Muscle of leg (tissue), 11 donors: Measurements from ENCODE around the gene MT1G. TPM values are rescaled to one million over a fixed set of nuclear protein-coding genes. Genes with fewer than 3 reads are reported as not detected.
"Not testable (repeated sequence)": the region's sequence is repeated elsewhere in the genome, so short reads cannot be mapped to it uniquely, and the experiment has no call there.

Experiments used
- DNase-seq: peaks from one replicate; pipeline ENCODE4 v3.0.0; 2013
- H3K27ac ChIP-seq: one replicate; pipeline ENCODE4 v1.5.1; 2013; ENCODE audit warnings: mild to moderate bottlenecking, low read length, control low read depth
- H3K27me3 ChIP-seq: one replicate; pipeline ENCODE4 v1.6.1; 2013; ENCODE audit warnings: low read length; ENCODE audit not compliant: control insufficient read depth, insufficient read depth
- H3K36me3 ChIP-seq: one replicate; pipeline ENCODE4 v1.6.1; 2013; ENCODE audit warnings: low read length; ENCODE audit not compliant: control insufficient read depth, insufficient read depth
- H3K4me1 ChIP-seq: one replicate; pipeline ENCODE4 v1.6.1; 2013; ENCODE audit warnings: low read length; ENCODE audit not compliant: control insufficient read depth, insufficient read depth
- H3K4me3 ChIP-seq: one replicate; pipeline ENCODE4 v1.5.1; 2013; ENCODE audit warnings: low read length, control low read depth
- H3K9me3 ChIP-seq: replicated peaks from 2 replicates; pipeline ENCODE4 v1.6.1; 2013; ENCODE audit warnings: low read depth, low read length; ENCODE audit not compliant: control insufficient read depth
- WGBS: methylation state at CpG from one replicate; pipeline ENCODE4 v1.1.5; 2013; ENCODE audit warnings: missing lambda C conversion rate; ENCODE audit not compliant: insufficient coverage; 5-methylcytosine and 5-hydroxymethylcytosine counted together
- polyA plus RNA-seq, 8 donors: library from polyadenylated mRNA; unstranded; fragments of 120-200 nt; gene quantifications; one replicate each; pipeline versions ENCODE4 v1.2.1 to v1.2.3, GENCODE V29; 2013; ENCODE audit warnings: inconsistent platforms in 1 of 8, low replicate concordance in 1 of 8; ENCODE audit not compliant: insufficient read length in 8 of 8, insufficient read depth in 1 of 8
- total RNA-seq: library from RNA; stranded (reverse); fragments of 120-200 nt; gene quantifications from one replicate; pipeline ENCODE4 v1.2.4, GENCODE V29; 2013

The MT1G gene
- total and polyA plus RNA-seq, 9 donors: 0.42 to 21.4 (median 1.2) TPM; not detected in 2

DNA sequence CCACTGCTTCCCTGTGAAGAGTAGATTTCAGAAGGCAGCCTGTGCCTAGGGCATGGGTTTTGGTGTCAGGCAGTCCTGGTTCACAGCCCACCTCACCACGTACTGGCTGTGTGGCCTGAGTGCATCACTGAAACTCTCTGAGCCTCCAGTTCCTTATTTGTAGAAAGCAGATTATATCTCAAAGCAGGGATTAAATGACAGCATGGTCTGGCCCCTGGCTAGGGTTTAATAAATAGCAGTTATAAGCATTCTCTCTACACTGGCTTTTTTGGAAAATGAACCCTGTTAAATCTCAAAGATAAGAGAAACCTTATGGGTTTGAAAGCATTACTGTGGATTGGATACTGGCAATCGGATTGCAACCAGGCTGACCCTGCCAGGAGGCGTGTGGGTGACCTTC, 38.3 kb downstream of the MT1G start:
- Histone ChIP-seq H3K27me3 (peaks cover 58% of the 10 kb centered on the region), H3K4me1 (peaks cover 32% of the 10 kb centered on the region), H3K9me3 (no peaks in the 10 kb centered on the region), H3K27ac (no peak overlapping the region), H3K36me3 (no peaks in the 10 kb centered on the region), H3K4me3 (no peak overlapping the region)
- DNase-seq: no peak
- WGBS: 88% methylated on average over 3 of the region's 3 CpGs

DNA sequence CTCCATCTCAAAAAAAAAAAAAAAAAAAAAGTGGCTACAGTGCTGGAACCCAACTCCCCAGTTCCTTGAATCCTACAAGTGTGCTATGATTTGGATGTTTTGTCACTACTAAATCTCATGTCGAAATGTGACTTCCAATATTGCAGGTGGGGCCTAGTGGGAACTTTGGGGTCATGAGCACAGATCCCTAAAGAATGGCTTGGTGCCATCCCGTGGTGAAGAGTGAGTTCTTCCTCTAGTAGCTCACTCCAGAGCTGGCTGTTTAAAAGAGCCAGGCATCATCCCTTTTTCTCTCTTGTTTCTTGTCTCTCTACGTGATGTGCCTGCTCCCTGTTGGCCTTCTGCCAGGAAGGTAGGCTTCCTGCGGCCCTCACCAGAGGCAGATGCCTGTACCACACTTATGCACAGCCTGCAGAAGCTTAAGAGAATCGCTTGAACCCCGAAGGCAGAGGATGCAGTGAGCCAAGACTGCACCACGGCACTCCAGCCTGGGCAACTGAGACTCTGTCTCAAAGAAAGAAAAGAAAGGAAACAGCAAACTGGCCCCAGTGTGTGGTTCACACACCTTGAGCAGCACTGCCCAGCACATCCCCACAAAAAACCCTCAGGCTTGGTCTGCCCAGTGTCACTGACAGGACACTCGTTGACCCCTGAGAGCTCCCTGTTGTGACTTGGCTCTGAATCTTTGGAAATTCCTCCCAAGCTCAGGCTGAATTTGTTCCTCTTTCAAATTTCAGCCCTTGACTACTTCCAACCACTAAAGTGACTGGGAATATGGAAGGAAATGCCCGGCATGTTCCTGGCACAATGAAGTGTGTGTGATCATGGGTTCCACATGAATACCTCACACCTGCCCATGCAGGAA, 39.1 kb downstream of the MT1G start:
- 39% methylated on average over 4 of the region's 9 CpGs for WGBS
- Histone ChIP-seq H3K9me3 (no peaks in the 10 kb centered on the region), H3K36me3 (no peaks in the 10 kb centered on the region), H3K27me3 (peaks cover 52% of the 10 kb centered on the region), H3K4me1 (peaks cover 32% of the 10 kb centered on the region), H3K4me3 (no peak overlapping the region), H3K27ac (no peak overlapping the region)
- DNase-seq: no peak

DNA sequence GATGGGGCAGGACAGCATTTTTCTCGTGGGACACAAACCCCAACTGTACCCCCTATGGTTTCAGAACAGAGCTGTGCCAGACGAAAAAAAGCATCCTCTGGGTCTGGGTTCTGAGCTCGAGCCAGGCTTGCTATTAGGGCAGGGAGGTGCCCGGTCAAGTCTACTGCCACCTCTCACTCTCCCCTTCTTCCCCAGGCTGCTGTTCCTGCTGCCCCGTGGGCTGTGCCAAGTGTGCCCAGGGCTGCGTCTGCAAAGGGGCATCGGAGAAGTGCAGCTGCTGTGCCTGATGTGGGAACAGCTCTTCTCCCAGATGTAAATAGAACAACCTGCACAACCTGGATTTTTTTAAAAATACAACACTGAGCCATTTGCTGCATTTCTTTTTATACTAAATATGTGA, 41.2 kb downstream of the MT1G start:
- Histone ChIP-seq H3K9me3 (no peaks in the 10 kb centered on the region), H3K36me3 (no peaks in the 10 kb centered on the region)

DNA sequence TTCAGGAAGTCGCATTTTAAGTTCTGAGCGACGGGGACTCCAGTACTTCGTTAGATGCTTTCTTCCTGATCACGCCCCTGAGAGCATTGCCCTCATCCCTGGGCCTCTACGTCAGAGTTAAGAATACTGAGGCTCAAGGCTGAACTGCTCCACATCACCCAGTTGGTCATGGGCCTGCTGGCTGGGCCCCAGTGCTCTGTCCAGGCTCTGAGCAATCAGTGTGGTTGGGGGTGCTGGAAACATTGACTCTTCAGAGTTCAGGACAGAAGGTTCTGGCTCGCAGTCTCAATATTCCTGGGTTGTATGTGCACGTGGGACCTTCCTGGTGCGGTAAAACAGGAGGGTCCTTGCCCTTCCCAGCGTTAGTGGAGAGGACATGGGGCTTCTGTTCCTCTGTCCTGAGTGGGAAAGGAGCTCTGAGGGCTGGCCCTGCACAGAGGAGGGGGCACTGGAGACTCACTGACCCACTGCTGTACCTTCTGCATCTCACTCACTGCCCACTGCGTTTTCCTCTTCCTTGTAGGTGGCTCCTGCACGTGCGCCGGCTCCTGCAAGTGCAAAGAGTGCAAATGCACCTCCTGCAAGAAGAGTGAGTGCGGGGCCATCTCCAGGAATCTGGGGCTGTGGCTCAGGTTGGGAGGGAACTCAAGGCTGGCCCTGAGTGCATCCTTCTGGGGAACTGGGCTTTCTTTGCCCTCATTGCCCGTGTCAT, 41.8 kb downstream of the MT1G start:
- peak; percentile 77 for DNase-seq
- peaks cover 27% of the 10 kb centered on the region for H3K27me3 ChIP-seq
- peak overlapping the region; percentile 77 for H3K27ac ChIP-seq
- no peaks in the 10 kb centered on the region for H3K9me3 ChIP-seq
- 21% methylated on average over 12 of the region's 16 CpGs for WGBS
- peaks cover 19% of the 10 kb centered on the region for H3K4me1 ChIP-seq
- H3K4me3 ChIP-seq: peak overlapping the region; percentile 71
- no peaks in the 10 kb centered on the region for H3K36me3 ChIP-seq

More for the DNA sequence above, 41.2 kb downstream of the MT1G start:
- peaks cover 32% of the 10 kb centered on the region for H3K27me3 ChIP-seq
- WGBS: 58% methylated on average over 5 of the region's 7 CpGs
- H3K4me1 ChIP-seq: peaks cover 20% of the 10 kb centered on the region
- no peak overlapping the region for H3K27ac ChIP-seq
- H3K4me3 ChIP-seq: no peak overlapping the region
- no peak for DNase-seq

DNA sequence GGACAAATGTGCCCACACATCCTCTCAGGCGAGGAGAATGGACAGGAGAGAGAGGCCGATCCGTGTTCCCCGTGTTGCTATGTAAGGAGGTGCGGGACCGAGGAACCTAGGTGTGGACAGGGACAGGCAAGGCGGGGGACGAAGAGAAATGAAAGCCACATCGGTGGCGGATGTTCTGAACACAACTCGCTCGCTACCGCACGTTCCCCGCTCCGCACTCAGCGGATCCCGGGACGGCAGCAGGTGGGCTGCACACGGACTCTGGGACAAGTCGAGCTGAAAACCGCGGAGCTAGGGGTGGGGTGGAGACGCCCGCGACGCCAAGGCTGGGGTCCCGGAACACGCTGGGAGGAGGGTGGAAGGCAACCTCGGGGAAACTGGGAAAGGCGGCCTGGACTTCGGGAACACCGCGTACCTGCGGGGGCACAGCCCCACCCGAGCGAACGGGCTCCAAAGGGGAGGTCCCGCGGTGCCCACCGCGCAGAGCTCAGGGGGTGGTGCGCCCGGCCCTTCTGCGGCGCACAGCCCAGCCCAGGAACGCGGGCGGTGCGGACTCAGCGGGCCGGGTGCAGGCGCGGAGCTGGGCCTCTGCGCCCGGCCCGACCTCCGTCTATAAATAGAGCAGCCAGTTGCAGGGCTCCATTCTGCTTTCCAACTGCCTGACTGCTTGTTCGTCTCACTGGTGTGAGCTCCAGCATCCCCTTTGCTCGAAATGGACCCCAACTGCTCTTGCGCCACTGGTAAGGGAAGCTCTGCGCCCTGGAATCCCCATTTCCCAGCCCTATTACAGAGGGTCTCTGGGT, 42.5 kb downstream of the MT1G start, which contains the start of gene MT1E:
MT1E (plus strand) TSS at position 642 of the 803 bp plus-strand sequence; CDS start at position 713, 71 bp downstream.
- H3K27me3 ChIP-seq: peaks cover 24% of the 10 kb centered on the region
- H3K4me3 ChIP-seq: peak within 1 kb of the TSS; percentile 71
- H3K4me1 ChIP-seq: peaks cover 19% of the 10 kb centered on the region
- peak; percentile 86 for DNase-seq
- peak within 1 kb of the TSS; percentile 82 for H3K27ac ChIP-seq
- no peaks in the 10 kb centered on the region for H3K36me3 ChIP-seq
- WGBS: 2% methylated on average over 61 of the region's 62 CpGs
- no peaks in the 10 kb centered on the region for H3K9me3 ChIP-seq

DNA sequence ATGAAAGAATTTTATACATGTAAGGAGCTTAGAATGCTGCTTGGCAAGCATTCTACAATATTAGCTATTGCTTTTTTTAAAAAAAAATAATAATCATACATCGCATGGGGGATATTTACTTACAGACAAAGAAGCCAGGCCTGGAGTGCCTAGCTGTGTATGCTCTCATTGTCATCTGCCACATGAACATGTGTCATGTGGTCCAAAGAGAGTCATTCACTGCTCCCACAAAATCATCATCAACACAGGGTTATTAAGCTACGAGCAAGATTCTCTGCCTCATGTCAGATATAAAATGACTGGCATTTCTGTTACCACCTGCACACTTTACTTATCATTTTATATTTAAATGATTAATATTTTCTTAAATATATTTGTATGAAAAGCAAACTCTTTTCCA, 44.2 kb downstream of the MT1G start:
- no peak overlapping the region for H3K27ac ChIP-seq
- no peak overlapping the region for H3K4me3 ChIP-seq
- peaks cover 19% of the 10 kb centered on the region for H3K4me1 ChIP-seq
- peaks cover 22% of the 10 kb centered on the region for H3K27me3 ChIP-seq
- no peaks in the 10 kb centered on the region for H3K36me3 ChIP-seq
- H3K9me3 ChIP-seq: no peaks in the 10 kb centered on the region
- DNase-seq: no peak
- WGBS: no CpG with 5 or more reads among the region's 2 CpGs

DNA sequence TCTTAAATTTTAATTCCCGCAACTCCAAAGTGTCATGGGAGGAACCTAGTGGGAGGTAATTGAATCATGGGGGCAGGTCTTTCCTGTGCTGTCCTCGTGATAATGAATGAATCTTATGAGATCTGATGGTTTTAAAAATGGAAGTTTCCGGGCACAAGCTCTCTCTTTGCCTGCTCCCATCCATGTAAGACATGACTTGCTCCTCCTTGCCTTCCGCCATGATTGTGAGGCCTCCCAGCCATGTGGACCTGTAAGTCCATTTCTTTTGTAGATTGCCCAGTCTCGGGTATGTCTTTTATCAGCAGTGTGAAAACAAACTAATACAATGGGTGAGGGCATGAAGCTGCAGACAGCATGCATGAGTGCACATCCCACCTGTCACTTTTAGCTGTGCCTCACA, 44.7 kb downstream of the MT1G start:
- peaks cover 21% of the 10 kb centered on the region for H3K27me3 ChIP-seq
- not testable (repeated sequence) for H3K27ac ChIP-seq, H3K9me3 ChIP-seq, H3K36me3 ChIP-seq, DNase-seq, H3K4me3 ChIP-seq
- H3K4me1 ChIP-seq: peaks cover 22% of the 10 kb centered on the region
- WGBS: 74% methylated on average over 3 of the region's 5 CpGs

DNA sequence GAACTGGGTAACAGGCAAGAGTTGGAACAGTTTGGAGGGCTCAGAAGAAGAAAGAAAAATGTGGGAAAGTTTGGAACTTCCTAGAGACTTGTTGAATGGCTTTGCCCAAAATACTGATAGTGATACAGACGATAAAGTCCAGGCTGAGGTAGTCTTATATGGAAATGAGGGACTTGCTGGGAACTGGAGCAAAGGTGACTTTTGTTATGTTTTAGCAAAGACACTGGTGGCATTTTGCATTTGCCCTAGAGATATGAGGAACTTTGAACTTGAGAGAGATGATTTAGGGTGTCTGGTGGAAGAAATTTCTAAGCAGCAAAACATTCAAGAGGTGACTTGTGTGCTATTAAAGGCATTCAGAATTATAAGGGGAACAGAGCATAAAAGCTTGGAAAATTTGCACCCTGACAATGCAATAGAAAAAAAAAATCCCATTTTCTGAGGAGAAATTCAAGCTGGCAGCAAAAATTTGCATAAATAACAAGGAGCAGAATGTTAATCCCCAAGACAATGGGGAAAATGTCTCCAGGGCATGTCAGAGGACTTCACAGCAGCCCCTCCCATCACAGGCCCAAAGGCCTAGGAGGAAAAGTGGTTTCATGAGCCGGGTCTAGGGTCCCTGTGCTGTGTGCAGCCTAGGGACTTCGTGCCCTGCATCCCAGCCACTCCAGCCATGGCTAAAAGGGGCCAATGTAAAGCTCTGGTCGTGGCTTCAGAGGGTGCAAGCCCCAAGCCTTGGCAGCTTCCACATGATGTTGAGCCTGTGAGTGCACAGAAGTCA, 46.0 kb downstream of the MT1G start:
- Histone ChIP-seq H3K27me3 (peaks cover 26% of the 10 kb centered on the region), H3K4me1 (peaks cover 35% of the 10 kb centered on the region)
- H3K4me3 ChIP-seq, H3K36me3 ChIP-seq, H3K9me3 ChIP-seq, DNase-seq, H3K27ac ChIP-seq: not testable (repeated sequence)
- 77% methylated on average over 3 of the region's 4 CpGs for WGBS

DNA sequence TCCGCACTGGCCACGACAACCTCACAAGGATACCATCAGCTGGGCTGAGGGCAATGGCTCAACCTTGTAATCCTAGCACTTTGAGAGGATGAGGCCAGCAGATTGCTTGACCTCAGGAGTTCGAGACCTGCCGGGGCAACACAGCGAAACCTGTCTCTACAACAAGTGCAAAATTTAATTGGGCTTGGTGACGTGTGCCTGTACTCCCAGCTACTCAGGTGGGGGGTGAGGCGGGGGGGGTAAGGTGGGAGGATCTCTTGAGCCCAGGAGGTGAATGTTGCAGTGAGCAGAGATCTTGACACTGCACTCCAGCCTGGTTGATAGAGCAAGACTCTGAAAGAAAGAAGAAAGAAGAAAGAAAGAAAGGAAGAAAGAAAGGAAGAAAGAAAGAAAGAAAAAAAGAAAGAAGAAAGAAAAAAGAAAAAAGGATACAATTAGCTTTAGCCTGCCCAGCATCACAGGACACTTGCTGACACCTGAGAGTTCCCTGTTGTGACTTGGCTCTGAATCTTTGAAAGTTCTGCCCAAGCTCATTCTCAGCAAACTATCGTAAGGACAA, 47.4 kb downstream of the MT1G start:
- Histone ChIP-seq H3K27ac (no peak overlapping the region), H3K9me3 (no peaks in the 10 kb centered on the region)
- whole genome bisulfite sequencing: 67% methylated on average over 7 of the region's 8 CpGs

More for the DNA sequence above, 47.4 kb downstream of the MT1G start:
- Histone ChIP-seq H3K4me3 (no peak overlapping the region), H3K4me1 (peaks cover 25% of the 10 kb centered on the region), H3K27me3 (peaks cover 20% of the 10 kb centered on the region), H3K36me3 (no peaks in the 10 kb centered on the region)
- no peak for DNase-seq
